Measurements from ENCODE around the gene LRP2.

LRP2 gene

GRCh38 chr2:169158874-169159273 lies 203.5 kb downstream of the LRP2 start:
- no peak for TF ChIP-seq CTCF (IDR thresholded peaks at IDR 0.05; ENCODE audit: low read depth, low read length)
- DNase-seq (ENCODE audit: extremely low read depth, low read depth) = no peak

DNA sequence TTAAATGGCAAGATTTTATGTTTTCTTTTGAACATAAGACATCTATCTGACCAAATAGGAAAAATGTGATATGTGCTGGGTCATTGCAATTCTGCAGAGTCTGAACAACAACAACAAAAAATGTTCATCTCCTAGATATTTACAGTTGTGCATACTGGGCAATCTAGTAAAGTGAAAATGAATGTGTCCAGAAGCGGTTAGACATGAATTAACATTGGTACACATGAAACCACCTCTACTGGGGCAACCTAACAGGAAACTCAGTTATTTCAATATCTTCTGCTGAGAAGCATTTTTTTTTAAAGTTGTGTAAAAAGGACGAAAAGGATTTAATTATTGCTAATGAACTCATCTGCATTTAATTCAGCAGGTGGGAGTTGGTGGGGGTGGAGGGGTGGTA lies 216.1 kb downstream of the LRP2 start:
- TF ChIP-seq CTCF (IDR thresholded peaks at IDR 0.05; ENCODE audit: low read depth, low read length) = no peak
- no peak for DNase-seq (ENCODE audit: extremely low read depth, low read depth)

DNA sequence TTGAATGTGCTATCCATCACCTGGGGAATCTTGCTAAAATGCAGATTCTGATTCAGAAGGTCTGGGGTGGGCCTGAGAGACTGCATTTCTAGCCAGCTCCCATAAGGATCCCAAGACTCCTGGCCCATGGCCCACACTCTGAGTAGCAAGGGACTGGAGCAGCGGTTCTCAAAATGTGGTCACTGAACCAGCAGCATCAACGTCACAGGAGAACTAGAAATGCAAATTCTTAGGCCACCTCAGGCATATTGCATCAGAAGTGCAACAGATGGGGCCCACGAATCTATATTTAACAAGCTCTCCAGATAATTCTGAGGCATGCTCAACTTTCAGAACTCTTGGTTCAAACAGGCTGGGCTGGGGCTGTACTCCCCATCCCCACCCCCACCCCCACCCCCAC lies 218.3 kb downstream of the LRP2 start:
- no peak for TF ChIP-seq CTCF (IDR thresholded peaks at IDR 0.05; ENCODE audit: low read depth, low read length)
- no peak for DNase-seq (ENCODE audit: extremely low read depth, low read depth)

DNA sequence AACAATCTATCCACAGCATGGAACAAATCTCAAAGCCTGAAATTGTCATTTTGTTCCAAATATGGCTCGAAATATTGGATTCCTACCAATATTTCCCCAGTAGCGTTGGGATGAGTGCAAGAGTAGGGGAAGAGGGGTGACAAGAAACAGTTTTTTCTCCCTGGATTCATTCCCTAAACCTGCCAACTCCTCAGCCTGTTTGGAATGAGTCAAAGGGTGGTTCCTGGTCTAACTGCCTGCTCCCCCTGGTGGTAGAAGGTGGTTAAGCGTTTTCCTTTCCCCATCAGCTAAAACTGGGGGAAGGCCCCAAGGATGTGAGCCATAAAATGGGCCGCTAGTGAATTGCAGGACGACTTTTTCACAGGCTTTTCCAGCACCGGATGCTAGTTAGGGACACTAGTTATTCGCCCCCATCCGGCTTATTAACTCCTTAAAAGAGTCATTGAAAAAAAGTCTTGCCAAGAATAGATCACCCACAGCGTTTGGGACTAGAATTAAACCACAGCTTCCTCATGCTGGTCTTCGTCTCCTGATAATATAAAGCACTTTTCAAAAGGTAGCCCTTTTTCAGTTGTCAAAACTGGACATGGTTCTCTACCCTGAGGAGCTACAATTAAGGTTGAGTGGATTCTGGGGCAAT lies 220.5 kb downstream of the LRP2 start:
- no peak for DNase-seq (ENCODE audit: extremely low read depth, low read depth)
- TF ChIP-seq CTCF (IDR thresholded peaks at IDR 0.05; ENCODE audit: low read depth, low read length) = peak; percentile 90

- DNase-seq (ENCODE audit: extremely low read depth, low read depth) = no peak
Observed at GRCh38 chr2:169139993-169140767, 222.2 kb downstream of the LRP2 start.

DNA sequence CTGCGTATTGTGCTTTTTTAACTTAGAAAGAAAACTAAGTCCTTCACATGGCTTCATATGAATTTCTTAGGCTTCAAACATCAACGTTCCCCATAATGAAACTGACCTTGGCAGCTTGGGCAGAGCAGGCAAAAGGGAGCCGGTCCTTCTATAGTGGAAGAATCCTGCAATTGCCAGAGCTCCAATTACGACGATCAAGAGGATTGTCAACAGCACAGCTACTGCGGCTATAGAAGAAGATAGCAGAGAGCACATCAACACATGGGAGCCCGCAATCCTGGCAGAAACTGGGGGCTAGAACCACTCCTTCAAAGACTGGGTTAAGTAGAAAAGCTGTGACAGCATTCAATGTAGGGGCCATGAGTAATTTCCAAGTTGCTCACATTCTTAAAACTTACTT lies 223.2 kb downstream of the LRP2 start:
- DNase-seq (ENCODE audit: extremely low read depth, low read depth) = no peak
- TF ChIP-seq CTCF (IDR thresholded peaks at IDR 0.05; ENCODE audit: low read depth, low read length) = no peak

More at GRCh38 chr2:169139993-169140767, 222.2 kb downstream of the LRP2 start:
- no peak for TF ChIP-seq CTCF (IDR thresholded peaks at IDR 0.05; ENCODE audit: low read depth, low read length)

DNA sequence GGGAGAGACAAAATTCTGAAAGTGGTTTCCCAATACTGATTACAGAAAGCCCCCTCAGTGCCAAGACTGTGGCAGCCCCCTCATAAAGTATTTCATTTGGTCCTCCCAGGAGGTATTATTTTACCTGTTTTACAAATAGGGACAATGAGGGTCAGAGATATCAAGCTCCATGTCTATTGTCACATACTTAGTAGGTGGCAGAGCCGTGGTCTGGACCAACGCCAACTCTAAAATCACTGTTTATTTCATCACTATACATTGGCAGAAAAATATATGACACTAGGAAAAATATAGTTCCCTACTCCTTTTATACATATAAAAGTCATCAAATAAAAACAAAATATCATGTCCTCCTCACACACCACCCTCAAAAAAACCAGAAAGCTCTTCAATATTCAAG lies 224.4 kb downstream of the LRP2 start:
- TF ChIP-seq CTCF (IDR thresholded peaks at IDR 0.05; ENCODE audit: low read depth, low read length) = no peak

More for the DNA sequence above, 224.4 kb downstream of the LRP2 start:
- no peak for DNase-seq (ENCODE audit: extremely low read depth, low read depth)
